Loucy (cell line): Measurements from ENCODE around the gene FTO.

Source experiments
- H2AFZ ChIP-seq: fragments of 200-600 bp; sonication (generic); 2 replicates; pipeline ENCODE4 v1.6.0; 2016; ENCODE audit warnings: antibody characterized with exemption, mild to moderate bottlenecking, low read length, moderate library complexity
- H3F3A ChIP-seq: fragments of 200-600 bp; 2 replicates; pipeline ENCODE4 v1.6.0; 2016; ENCODE audit warnings: antibody characterized with exemption, low read depth, mild to moderate bottlenecking
- H3K27me3 ChIP-seq: fragments of 200-600 bp; sonication (generic); 2 replicates; pipeline ENCODE4 v1.6.1; 2014; ENCODE audit warnings: low read length, mild to moderate bottlenecking; ENCODE audit not compliant: insufficient read depth, poor library complexity, severe bottlenecking
- H3K36me3 ChIP-seq: fragments of 200-600 bp; sonication (generic); 2 replicates; pipeline ENCODE4 v1.6.1; 2016; ENCODE audit warnings: low read length; ENCODE audit not compliant: insufficient read depth
- H3K4me1 ChIP-seq: fragments of 200-600 bp; sonication (generic); 2 replicates; pipeline ENCODE4 v1.5.1; 2014; ENCODE audit warnings: low read length, mild to moderate bottlenecking; ENCODE audit not compliant: insufficient read depth, poor library complexity, severe bottlenecking
- H3K4me2 ChIP-seq: fragments of 200-600 bp; sonication (generic); 2 replicates; pipeline ENCODE4 v1.6.0; 2014; ENCODE audit warnings: antibody characterized with exemption, low read length, low read depth, mild to moderate bottlenecking; ENCODE audit not compliant: poor library complexity, severe bottlenecking
- H3K4me3 ChIP-seq: fragments of 200-600 bp; sonication (generic); 2 replicates; pipeline ENCODE4 v1.5.1; 2014; ENCODE audit warnings: low read length, mild to moderate bottlenecking, mixed read lengths; ENCODE audit not compliant: poor library complexity, severe bottlenecking
- H3K79me2 ChIP-seq: fragments of 200-600 bp; sonication (generic); 2 replicates; pipeline ENCODE4 v1.6.1; 2014; ENCODE audit warnings: low read length; ENCODE audit not compliant: insufficient read depth
- H3K9ac ChIP-seq: fragments of 200-600 bp; sonication (generic); 2 replicates; pipeline ENCODE4 v1.6.0; 2014; ENCODE audit warnings: mild to moderate bottlenecking, low read depth, low read length, moderate library complexity; ENCODE audit not compliant: poor library complexity, severe bottlenecking
- H3K9me2 ChIP-seq: fragments of 200-600 bp; sonication (generic); replicated peaks from 2 replicates; pipeline ENCODE4 v1.6.1; 2016; ENCODE audit warnings: low read depth, low read length, mixed read lengths
- H3K9me3 ChIP-seq: fragments of 200-600 bp; sonication (generic); 2 replicates; pipeline ENCODE4 v1.6.1; 2014; ENCODE audit warnings: mild to moderate bottlenecking, antibody characterized with exemption, low read length, low read depth; ENCODE audit not compliant: insufficient read depth
- H4K20me1 ChIP-seq: fragments of 200-600 bp; sonication (generic); 2 replicates; pipeline ENCODE4 v1.6.0; 2014; ENCODE audit warnings: antibody characterized with exemption, low read length, mild to moderate bottlenecking; ENCODE audit not compliant: insufficient read depth, poor library complexity, severe bottlenecking
- EZH2phosphoT487 ChIP-seq: fragments of 200-600 bp; IDR thresholded peaks from 2 replicates; pipeline ENCODE4 v1.6.1; 2018; ENCODE audit warnings: antibody characterized with exemption, mild to moderate bottlenecking, moderate library complexity, borderline replicate concordance
- TF ChIP-seq, protein P1 (sequence below): fragments of 200-600 bp; sonication (generic); conservative IDR thresholded peaks from 2 replicates; pipeline ENCODE4 v1.5.1; 2014; ENCODE audit warnings: mild to moderate bottlenecking, antibody characterized with exemption, low read length

Gene FTO

DNA sequence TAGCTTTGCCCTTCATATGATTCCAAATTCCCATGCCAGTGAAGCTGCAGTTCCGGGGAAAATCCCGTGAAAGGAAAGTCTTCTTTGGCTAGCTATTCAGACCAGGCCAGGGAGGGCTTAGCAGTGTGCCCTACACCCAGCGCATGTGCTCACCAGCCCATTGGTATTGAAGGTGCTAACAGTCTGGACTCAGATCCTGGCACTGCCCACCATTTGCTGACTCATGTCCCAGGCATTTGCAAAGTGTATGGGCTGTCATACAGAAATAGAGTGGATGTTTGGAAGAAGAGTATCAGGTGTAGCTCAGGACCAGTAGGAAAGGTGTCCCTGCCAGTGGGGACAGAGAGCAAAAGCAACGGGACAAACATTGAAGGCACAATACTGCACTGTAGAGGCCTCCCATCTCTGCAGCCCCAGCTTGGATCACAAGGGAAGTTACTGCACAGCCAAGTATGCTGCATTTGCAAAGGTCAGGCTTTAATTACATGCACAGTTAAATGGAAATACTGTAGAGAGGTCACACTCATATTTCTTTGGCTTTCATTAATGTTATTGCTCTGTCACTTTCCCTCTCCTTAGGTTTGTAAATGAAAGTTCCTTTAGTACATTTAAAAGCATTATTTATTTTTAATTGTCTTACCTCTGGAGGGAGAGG lies 362.6 kb downstream of the FTO start:
- Histone ChIP-seq H2AFZ (no peak overlapping the region), H4K20me1 (no peaks in the 10 kb centered on the region), H3K4me2 (peak overlapping the region; percentile 46), H3K4me3 (no peak overlapping the region), H3K4me1 (peaks cover 83% of the 10 kb centered on the region), H3K79me2 (peaks cover 17% of the 10 kb centered on the region; the same call in 1 of the 2 replicates), H3K9ac (peak overlapping the region; percentile 47), H3K36me3 (no peaks in the 10 kb centered on the region), H3K9me2 (no peaks in the 10 kb centered on the region), H3K9me3 (no peaks in the 10 kb centered on the region), H3K27me3 (no peaks in the 10 kb centered on the region), H3F3A (peaks cover 3% of the 10 kb centered on the region; the same call in 1 of the 2 replicates)
- TF ChIP-seq, protein P1, sequence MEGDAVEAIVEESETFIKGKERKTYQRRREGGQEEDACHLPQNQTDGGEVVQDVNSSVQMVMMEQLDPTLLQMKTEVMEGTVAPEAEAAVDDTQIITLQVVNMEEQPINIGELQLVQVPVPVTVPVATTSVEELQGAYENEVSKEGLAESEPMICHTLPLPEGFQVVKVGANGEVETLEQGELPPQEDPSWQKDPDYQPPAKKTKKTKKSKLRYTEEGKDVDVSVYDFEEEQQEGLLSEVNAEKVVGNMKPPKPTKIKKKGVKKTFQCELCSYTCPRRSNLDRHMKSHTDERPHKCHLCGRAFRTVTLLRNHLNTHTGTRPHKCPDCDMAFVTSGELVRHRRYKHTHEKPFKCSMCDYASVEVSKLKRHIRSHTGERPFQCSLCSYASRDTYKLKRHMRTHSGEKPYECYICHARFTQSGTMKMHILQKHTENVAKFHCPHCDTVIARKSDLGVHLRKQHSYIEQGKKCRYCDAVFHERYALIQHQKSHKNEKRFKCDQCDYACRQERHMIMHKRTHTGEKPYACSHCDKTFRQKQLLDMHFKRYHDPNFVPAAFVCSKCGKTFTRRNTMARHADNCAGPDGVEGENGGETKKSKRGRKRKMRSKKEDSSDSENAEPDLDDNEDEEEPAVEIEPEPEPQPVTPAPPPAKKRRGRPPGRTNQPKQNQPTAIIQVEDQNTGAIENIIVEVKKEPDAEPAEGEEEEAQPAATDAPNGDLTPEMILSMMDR: no peak
- TF ChIP-seq EZH2phosphoT487: no peak

DNA sequence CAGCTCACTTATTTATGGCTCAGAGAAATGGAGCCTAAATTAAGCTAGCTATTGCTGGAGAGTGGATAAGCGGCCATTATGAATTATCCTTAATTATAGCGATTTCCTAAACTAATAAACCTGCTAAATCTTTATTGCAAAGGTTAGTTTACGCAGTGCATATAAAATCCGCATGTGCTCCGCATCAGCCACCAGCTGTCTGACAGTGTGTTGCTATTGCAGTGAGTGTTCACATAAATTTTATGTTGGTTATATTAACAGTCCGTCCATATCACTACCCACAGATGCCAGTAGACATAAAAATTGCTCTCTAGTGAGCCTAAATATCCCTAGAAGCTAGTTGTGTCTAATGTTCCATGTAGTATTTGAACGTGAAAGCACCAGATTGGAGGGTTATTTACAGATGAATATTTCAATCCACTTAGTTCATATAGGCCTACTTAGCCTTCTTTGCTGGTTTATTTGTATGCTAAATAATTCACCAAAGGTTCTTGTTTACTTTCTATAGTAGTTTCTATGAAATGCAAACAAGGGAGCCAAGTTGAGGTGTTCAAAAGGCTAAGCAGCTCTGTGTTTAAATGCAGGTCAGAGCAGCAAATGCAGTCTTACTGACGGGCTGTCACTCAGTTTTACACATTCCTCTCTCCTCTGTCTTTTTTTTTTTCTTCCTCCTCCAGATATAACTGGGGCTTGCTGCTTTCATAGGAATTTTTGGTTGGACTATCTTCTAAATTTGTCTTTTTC lies 363.5 kb downstream of the FTO start:
- peaks cover 2% of the 10 kb centered on the region; the same call in 1 of the 2 replicates for H3F3A ChIP-seq
- no peaks in the 10 kb centered on the region for H3K9me3 ChIP-seq
- H3K36me3 ChIP-seq: no peaks in the 10 kb centered on the region
- H2AFZ ChIP-seq: no peak overlapping the region
- H4K20me1 ChIP-seq: no peaks in the 10 kb centered on the region
- peak overlapping the region; percentile 69 for H3K9ac ChIP-seq
- no peak for TF ChIP-seq EZH2phosphoT487
- TF ChIP-seq, protein P1: no peak
- peaks cover 17% of the 10 kb centered on the region; the same call in 1 of the 2 replicates for H3K79me2 ChIP-seq
- H3K4me1 ChIP-seq: peaks cover 79% of the 10 kb centered on the region
- H3K27me3 ChIP-seq: no peaks in the 10 kb centered on the region
- H3K9me2 ChIP-seq: no peaks in the 10 kb centered on the region
- H3K4me2 ChIP-seq: peak overlapping the region; percentile 46
- no peak overlapping the region for H3K4me3 ChIP-seq

DNA sequence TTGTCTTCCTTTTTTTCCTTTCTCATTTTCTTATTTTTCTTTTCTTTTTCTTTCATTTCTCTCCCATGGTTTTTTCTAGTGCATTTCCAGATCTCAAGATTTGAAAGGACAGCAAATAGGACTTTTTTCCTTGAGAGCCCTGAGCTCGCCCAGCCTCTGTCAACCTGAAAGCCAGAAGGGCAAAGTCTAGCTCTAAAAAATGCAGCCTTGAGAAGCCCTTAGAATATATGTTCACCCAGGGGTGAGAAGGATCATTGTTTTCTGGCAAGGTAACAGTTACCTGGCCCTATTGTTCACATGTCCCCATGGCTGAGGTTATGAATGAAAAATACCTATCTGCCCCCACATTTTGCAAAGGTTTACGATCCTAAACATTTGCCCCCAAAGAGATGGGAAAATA lies 364.3 kb downstream of the FTO start:
- TF ChIP-seq, protein P1: no peak
- TF ChIP-seq EZH2phosphoT487: no peak
- H3K79me2 ChIP-seq: peaks cover 15% of the 10 kb centered on the region; the same call in 1 of the 2 replicates
- H3K27me3 ChIP-seq: no peaks in the 10 kb centered on the region
- H3K9me3 ChIP-seq: no peaks in the 10 kb centered on the region
- no peaks in the 10 kb centered on the region for H3K36me3 ChIP-seq
- H3K9ac ChIP-seq: peak overlapping the region; percentile 69
- H3F3A ChIP-seq: no peaks in the 10 kb centered on the region; the same call in 1 of the 2 replicates
- peak overlapping the region; percentile 46 for H3K4me2 ChIP-seq
- H2AFZ ChIP-seq: no peak overlapping the region
- H4K20me1 ChIP-seq: no peaks in the 10 kb centered on the region
- no peaks in the 10 kb centered on the region for H3K9me2 ChIP-seq
- H3K4me1 ChIP-seq: peaks cover 74% of the 10 kb centered on the region
- H3K4me3 ChIP-seq: no peak overlapping the region
